Keratinocyte (primary cell): ENCODE data around the gene THBS4. TPM values are rescaled to one million over a fixed set of nuclear protein-coding genes. Genes with fewer than 3 reads are reported as not detected.

Experiments
- DNase-seq: peaks from one replicate; pipeline ENCODE4 v3.0.0-alpha.2; 2011; ENCODE audit warnings: low read depth, missing footprints, low spot score
- FAIRE-seq: peaks from 2 replicates; lab custom pipeline; 2011; peaks lifted over from hg19 to GRCh38; lab: Jason Lieb, UNC
- H2AFZ ChIP-seq: 2 replicates; pipeline ENCODE4 v1.6.0; 2012; ENCODE audit warnings: low read length, control low read depth, inconsistent platforms; ENCODE audit not compliant: control insufficient read depth
- H3K27ac ChIP-seq: 2 replicates; pipeline ENCODE4 v1.5.1; 2011; ENCODE audit warnings: low read length; ENCODE audit not compliant: control insufficient read depth, insufficient read depth
- H3K27me3 ChIP-seq: 3 replicates; pipeline ENCODE4 v1.6.0; 2011; ENCODE audit warnings: low read length; ENCODE audit not compliant: control insufficient read depth, insufficient read depth; ENCODE audit errors: extremely low read depth
- H3K36me3 ChIP-seq, 2 experiments: 2 replicates in 1 of 2; 3 replicates in 1 of 2; pipeline ENCODE4 v1.5.1; 2011; ENCODE audit warnings: low read length in 2 of 2, mild to moderate bottlenecking in 1 of 2; ENCODE audit not compliant: control insufficient read depth in 2 of 2, insufficient read depth in 2 of 2; ENCODE audit errors: extremely low read depth in 1 of 2
- H3K4me1 ChIP-seq: 3 replicates; pipeline ENCODE4 v1.5.1; 2011; ENCODE audit warnings: low read length; ENCODE audit not compliant: control insufficient read depth, insufficient read depth; ENCODE audit errors: extremely low read depth
- H3K4me2 ChIP-seq: 3 replicates; pipeline ENCODE4 v1.6.0; 2011; ENCODE audit warnings: low read depth, low read length; ENCODE audit not compliant: control insufficient read depth, insufficient read depth; ENCODE audit errors: extremely low read depth
- H3K4me3 ChIP-seq, 3 experiments: fragments of 200-600 bp in 1 of 3; sonication (generic) in 1 of 3; 2 replicates in 2 of 3; 3 replicates in 1 of 3; pipeline ENCODE4 v1.5.1; 2011 to 2016; ENCODE audit warnings: low read length in 3 of 3, mild to moderate bottlenecking in 3 of 3, control low read depth in 2 of 3, inconsistent platforms in 1 of 3, low read depth in 1 of 3, mixed read lengths in 1 of 3, mixed run types in 1 of 3, moderate library complexity in 1 of 3; ENCODE audit not compliant: control insufficient read depth in 2 of 3, insufficient read depth in 2 of 3; ENCODE audit errors: extremely low read depth in 1 of 3
- H3K79me2 ChIP-seq: 2 replicates; pipeline ENCODE4 v1.6.0; 2012; ENCODE audit warnings: low read length; ENCODE audit not compliant: control insufficient read depth, insufficient read depth
- H3K9ac ChIP-seq: 3 replicates; pipeline ENCODE4 v1.6.0; 2011; ENCODE audit warnings: low read length; ENCODE audit not compliant: control insufficient read depth, insufficient read depth; ENCODE audit errors: extremely low read depth
- H3K9me1 ChIP-seq: 3 replicates; pipeline ENCODE4 v1.6.0; 2011; ENCODE audit warnings: low read length; ENCODE audit not compliant: control insufficient read depth, insufficient read depth; ENCODE audit errors: extremely low read depth
- H3K9me3 ChIP-seq: 2 replicates; pipeline ENCODE4 v1.5.1; 2012; ENCODE audit warnings: low read depth, low read length; ENCODE audit not compliant: control insufficient read depth
- H4K20me1 ChIP-seq: 3 replicates; pipeline ENCODE4 v1.6.0; 2011; ENCODE audit warnings: low read length; ENCODE audit not compliant: control insufficient read depth, insufficient read depth; ENCODE audit errors: extremely low read depth
- CTCF ChIP-seq, 3 experiments: IDR thresholded peaks in 1 of 3; conservative IDR thresholded peaks in 1 of 3; optimal IDR thresholded peaks in 1 of 3; 2 replicates in 2 of 3; 3 replicates in 1 of 3; pipeline versions ENCODE3 to v1.5.1; 2011; ENCODE audit warnings: low read length in 3 of 3, mild to moderate bottlenecking in 3 of 3, moderate library complexity in 2 of 3, control low read depth in 1 of 3, inconsistent platforms in 1 of 3; ENCODE audit not compliant: insufficient read depth in 2 of 3; ENCODE audit errors: extremely low read depth in 1 of 3
- EZH2 ChIP-seq: IDR thresholded peaks from one replicate; pipeline ENCODE4 v1.6.1; 2012; ENCODE audit warnings: inconsistent platforms, mild to moderate bottlenecking, low read length, moderate library complexity
- dilution Hi-C: fragments of 300-500 bp; cut with MboI; formaldehyde crosslinking; loops from one replicate; pipeline ENCODE4 v1.7.0; 2020; ENCODE audit warnings: low sequenced_read_pairs; ENCODE audit not compliant: extremely low pct_ligation_motif_present
- polyA plus RNA-seq, 5 experiments: library from polyadenylated mRNA; depleted of rRNA in 3 of 5; stranded (reverse) in 3 of 5; stranded (forward) in 1 of 5; unstranded in 1 of 5; fragments of >200 nt; gene quantifications; 1 replicate in 1 of 5; 2 replicates in 3 of 5; 3 replicates in 1 of 5; pipeline versions ENCODE4 v1.2.1 to v1.2.3, GENCODE V29; 2011 to 2012; ENCODE audit warnings: missing spikeins in 2 of 5, low read depth in 1 of 5, low replicate concordance in 1 of 5

Gene THBS4
- polyA plus RNA-seq, 1 donor (not counting 4 experiments of a cell fraction or from before 2014, with no cell fraction given) = 0.47 TPM

DNA sequence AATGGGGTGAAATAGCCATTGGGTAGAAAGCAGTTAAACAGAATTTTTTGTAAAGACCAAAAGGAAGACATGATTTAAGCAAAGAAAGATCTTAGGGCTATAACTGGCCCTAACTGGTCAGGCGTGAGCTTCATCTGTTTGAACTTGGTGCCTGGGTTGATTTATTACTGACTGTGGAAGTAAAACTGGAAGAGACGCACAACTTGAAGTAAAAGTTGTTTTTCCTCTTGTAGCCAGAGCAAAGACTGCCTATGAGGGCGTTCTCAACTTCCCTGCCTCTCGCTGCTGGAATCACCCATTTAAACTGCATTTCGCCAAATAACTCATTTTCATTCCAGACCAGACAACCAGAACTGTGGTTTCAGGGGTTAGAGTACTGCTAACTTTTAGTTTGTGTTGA, 1.5 kb downstream of the THBS4 start:
- H2AFZ ChIP-seq = no peak overlapping the region
- DNase-seq = no peak
- no peaks in the 10 kb centered on the region for H3K9me1 ChIP-seq
- no peak overlapping the region for H3K9ac ChIP-seq
- H4K20me1 ChIP-seq = no peaks in the 10 kb centered on the region
- no peaks in the 10 kb centered on the region for H3K79me2 ChIP-seq
- H3K4me2 ChIP-seq = no peak overlapping the region
- no peaks in the 10 kb centered on the region for H3K36me3 ChIP-seq
- dilution Hi-C loops = no loop called here
- no peak overlapping the region for H3K4me3 ChIP-seq
- TF ChIP-seq EZH2 (no peak), CTCF (optimal IDR thresholded peaks at IDR 0.05 in 1 of 3, IDR thresholded peaks at IDR 0.05 in 1 of 3, conservative IDR thresholded peaks at IDR 0.05 in 1 of 3; ENCODE audit: extremely low read depth in 1 of 3, insufficient read depth in 2 of 3, low read length in 3 of 3) (no peak)
- no peak overlapping the region for H3K27ac ChIP-seq
- H3K4me1 ChIP-seq = no peaks in the 10 kb centered on the region
- no peaks in the 10 kb centered on the region for H3K9me3 ChIP-seq
- no peak for FAIRE-seq
- peaks cover 48% of the 10 kb centered on the region for H3K27me3 ChIP-seq

DNA sequence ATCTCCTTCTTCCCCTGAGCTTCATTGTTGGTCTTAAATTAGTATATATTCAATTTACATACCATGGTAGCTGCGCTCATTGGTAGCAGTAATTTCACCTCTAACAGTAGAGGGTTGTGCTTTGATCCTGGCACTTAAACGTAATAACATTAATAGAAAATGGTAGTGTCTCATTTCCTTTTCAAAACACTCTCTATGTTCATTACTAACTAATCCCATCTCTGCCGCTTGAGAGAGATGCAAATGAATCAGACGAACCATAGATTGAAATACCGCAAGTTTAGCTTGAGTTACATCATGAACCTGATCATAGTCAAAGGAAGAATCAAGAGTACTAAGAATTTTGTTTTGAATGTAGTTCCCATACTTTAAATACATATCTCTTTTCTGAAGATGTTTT, 2.2 kb downstream of the THBS4 start:
- peaks cover 51% of the 10 kb centered on the region for H3K27me3 ChIP-seq

More for the DNA sequence above, 2.2 kb downstream of the THBS4 start:
- Histone ChIP-seq H3K27ac (no peak overlapping the region), H3K9me3 (no peaks in the 10 kb centered on the region), H3K4me1 (no peaks in the 10 kb centered on the region), H3K79me2 (no peaks in the 10 kb centered on the region), H3K4me2 (no peak overlapping the region), H3K36me3 (no peaks in the 10 kb centered on the region), H3K4me3 (no peak overlapping the region), H3K9ac (no peak overlapping the region), H2AFZ (no peak overlapping the region), H3K9me1 (no peaks in the 10 kb centered on the region), H4K20me1 (no peaks in the 10 kb centered on the region)
- no peak for TF ChIP-seq CTCF (optimal IDR thresholded peaks at IDR 0.05 in 1 of 3, IDR thresholded peaks at IDR 0.05 in 1 of 3, conservative IDR thresholded peaks at IDR 0.05 in 1 of 3; ENCODE audit: extremely low read depth in 1 of 3, insufficient read depth in 2 of 3, low read length in 3 of 3)
- no peak for TF ChIP-seq EZH2
- DNase-seq (no peak), FAIRE-seq (no peak)
- dilution Hi-C loops = no loop called here
